Ecto neural progenitor cell (in vitro differentiated cells): Measurements from ENCODE around the gene DCLK1.

Source experiments
- DNase-seq: peaks from one replicate; pipeline ENCODE4 v3.0.0-alpha.2; 2018; ENCODE audit warnings: low spot score

Gene DCLK1

DNA sequence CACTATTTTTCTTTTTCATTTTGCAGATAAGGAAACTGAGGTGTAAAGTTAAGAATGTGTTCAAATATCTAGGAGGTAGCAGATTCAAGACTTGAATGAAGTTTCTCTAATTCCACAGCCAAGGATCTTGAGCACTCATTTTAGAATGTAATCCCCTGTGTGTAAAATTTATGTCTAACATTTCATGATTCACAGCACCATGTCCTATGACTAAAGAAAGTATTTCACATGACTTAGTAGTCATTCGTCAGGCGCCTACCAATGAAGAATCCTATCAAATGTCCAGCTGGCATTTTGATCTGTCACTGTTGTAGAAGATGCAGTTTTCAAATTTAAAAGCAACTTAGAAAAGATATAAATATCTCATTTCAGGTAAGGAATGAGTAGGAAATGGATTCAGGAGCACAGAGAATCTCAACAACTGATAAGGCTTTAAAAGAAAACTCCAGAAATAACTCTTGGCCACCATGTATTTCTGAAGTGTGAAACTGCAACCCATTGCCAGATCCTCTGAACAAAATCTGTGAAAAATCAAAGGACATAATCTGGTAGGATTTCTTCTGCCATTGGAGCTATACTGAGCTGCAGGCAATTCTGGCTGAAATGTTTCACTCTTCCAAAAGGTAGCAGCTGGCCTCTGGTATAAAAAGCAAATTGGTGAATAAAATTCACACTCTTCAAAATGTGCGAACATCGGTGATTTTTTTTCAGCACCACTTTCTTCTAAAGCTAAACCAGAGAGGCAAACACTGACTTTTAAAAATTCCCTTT, 92.2 kb downstream of the DCLK1 start:
- DNase-seq: no peak

DNA sequence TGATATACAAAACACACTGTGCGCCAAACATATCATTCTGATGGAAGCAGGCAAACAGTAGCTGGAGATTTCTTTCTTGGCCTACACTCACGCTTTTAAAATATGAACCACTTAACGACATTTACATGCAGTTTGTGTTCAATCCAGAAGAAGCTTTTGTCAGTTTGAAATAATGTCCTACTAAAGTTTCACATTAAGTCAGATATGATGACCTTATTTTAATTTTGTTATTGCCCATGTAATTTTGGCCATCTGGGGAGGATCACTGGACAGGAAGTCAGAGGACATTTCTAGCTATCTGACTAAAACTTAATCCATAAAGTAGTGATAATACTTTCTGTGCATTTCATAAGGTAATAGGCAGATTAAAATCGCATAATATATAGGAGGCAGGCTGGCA, 98.1 kb downstream of the DCLK1 start:
- DNase-seq: no peak

DNA sequence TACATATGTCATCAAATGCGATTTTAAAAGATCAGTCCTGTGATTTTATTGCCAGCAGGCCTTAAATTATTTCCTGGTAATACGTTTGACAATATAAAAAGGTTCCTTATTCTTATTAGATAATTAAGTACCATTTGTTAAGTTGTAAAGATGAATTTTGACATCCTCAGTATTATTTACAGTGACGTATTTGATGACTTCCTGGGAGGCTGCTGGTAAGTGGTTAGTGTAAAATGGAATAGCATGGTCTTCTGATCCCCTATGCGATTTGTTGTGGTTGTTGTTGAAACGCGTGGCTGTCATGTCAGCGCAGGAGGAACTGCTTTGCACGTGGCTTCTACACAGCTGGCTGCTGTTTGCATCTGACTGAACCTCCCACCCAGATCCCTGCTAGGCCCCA, 99.7 kb downstream of the DCLK1 start:
- DNase-seq: no peak

DNA sequence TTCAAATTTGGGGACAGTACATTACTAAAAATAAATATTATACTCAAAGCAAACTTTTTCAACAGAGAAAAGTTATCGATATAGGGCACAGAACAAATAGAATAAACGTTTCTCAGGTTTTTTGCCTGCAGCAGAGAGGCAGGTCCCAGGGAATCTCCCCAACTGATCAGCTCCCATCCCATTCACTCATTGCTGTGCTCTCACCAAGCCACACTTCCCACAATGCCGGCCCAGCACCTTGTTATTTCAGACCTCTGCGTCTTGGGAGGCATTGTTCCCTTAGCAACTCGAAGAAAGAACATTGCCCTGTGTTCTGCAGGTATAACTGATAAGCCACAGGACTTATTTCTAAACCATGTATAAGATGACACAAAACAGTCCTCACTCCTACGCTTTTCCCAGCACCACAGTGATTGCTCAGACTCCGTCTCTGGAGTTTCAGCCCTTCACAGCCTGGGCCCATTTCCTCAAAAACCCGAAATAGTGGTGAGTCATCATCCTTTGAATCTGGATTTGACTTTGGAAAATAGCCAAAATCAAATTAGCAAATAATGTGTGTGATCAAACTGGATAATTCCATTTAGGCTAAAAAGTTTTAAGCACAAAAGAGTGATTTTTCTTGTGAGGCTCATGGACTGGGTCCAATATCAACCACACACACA, 100.4 kb downstream of the DCLK1 start:
- no peak for DNase-seq

DNA sequence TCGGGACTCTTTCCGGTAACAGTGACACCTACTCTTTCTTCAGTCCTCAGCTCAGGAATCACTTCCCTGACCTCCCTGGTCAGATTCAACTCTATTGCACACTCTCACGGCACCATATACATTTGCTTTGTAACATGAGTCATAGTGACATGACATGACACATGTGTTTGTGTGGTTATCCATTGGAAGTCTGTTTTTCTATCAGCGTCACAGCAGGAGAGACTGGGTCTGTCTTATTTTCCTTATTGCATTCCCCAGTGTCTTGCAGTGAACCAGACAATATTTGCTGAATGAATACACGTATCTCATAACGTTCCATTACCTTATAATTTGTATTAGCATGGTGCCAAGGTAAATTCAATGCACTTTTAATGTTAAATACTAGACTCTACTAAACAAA, 102.0 kb downstream of the DCLK1 start:
- no peak for DNase-seq

DNA sequence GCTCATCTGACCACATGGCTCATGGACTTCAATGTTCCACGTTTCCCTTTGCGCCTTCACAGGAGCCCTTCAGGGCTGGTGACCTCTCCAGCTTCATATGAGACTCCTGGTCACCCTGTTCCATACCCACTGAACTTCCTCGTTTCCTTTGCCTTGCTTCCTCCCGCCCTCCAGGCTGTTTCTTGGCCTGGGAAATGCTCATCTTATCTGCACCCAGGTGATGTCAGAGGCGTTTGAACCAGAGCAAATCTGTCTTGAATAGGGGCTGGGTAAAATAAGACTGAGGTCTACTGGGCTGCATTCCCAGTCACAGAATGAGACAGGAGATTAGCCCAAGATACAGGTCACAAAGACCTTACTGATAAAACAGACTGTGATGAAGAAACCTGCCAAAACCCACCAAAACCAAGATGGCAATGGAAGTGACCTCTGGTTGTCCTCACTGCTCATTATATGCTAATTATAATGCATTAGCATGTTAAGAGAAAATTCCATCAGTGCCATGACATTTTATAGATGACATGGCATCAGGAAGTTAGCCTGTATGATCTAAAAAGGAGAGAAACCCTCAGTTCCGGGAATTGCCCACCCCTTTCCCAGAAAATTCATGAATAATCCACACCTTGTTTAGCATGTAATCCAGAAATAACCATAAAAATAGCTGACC, 102.7 kb downstream of the DCLK1 start:
- no peak for DNase-seq

DNA sequence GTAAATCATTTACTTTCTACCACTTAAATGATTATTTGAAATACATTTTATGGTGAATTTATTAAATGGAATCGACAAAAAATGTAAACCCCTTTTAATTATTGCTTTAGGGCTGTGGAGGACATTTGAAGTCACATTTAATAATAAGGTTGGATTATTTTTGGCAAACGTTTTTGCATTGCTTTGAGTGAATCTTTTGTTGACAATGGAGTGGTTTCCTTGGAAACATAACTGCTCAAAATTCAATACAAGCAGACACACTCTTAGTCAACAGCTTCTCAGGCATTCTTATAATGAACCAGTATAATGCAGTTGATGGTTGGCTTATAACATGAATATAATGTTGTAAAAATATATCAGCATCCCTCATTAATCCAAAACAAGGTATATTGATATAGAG, 104.7 kb downstream of the DCLK1 start:
- DNase-seq: no peak

DNA sequence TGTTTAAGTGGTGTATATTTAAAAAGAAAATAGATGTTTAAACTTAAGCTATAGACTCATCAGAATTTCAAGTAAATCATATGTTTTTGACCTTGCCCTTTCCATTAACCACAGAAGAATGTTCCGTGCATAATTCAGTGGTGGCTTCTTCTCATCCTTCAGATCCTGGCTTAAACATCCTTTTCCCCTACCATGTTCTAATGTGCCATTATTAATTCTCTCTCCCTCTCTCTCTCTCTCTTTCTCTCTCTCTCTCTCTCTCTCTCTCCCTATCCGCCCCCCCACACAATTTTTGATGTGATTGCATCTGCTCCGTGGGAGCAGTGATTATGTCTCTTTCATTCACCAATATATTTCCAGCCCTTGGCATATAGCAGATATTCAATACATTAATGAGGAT, 116.4 kb downstream of the DCLK1 start:
- DNase-seq: no peak

DNA sequence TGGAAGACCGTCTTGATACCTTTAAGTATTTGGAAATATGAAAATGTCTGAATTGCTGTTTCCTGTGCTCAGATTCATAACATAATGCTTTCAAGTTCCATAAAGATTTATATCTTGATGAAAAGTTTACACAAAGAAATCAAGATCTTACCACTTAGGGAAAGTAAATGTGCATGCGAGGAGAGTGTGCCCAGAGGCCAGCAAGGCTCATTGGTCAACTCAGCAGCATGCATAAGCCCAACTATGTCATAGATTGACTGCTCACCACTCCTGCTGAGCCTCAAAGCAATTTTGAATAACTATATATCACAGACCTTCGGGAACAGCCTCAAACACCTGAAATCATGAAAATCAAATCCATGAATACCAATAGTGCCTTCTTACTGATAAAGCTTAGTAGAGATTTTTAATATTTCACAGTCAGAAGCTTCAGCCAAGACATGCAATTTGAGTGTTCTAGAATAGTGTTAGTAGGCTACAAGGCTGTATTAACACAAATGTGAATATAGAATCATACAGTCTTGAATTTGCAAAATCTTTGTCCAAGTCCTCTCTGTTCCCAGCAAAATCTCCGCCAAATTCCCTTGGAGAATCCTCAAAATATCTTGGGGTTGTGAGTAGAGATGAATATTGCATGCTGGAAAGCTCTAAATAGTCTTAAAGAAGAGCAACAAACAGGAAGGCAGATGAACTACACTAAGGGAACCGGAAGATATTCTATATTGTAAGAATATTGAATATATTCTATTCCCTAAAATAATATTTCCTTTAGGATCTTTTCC, 124.1 kb downstream of the DCLK1 start:
- DNase-seq: no peak

DNA sequence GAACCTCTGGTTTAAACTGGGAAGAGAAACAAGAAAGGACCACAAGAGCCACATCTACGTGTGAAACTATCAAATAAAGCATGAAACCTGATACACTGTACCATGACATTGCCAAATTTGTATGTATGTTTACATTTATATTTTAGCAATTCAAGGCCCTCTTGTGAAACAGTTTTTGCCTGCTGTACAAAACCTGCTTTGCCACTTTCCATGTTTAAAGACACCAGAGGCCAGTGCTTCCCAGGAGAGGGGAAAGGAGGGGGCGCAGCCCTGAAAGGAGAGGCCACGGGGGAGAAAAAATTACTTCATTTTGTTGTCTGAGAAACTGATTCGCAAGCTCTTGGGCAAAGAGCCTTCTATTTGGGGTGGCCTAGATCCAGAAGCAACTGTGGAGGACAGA, 124.8 kb downstream of the DCLK1 start:
- no peak for DNase-seq

DNA sequence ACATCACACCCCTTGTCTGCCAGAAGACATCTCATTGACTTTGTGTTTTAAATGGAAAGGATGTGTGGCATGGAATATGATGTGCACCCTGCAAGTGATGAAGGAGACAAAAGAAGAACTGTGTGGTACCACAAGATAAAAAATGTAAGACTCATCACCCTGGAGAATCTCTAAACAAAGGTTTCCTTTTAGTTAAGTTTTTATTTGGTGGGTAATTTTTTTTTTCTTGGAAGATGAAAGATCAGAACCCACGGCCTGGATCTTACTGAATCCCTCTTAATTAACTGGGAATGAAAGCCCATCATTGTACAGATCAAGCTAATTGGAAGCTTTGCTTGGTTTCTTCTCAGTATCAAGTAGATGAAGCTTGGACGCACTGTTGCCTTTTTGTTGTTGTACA, 129.6 kb downstream of the DCLK1 start:
- DNase-seq: no peak

DNA sequence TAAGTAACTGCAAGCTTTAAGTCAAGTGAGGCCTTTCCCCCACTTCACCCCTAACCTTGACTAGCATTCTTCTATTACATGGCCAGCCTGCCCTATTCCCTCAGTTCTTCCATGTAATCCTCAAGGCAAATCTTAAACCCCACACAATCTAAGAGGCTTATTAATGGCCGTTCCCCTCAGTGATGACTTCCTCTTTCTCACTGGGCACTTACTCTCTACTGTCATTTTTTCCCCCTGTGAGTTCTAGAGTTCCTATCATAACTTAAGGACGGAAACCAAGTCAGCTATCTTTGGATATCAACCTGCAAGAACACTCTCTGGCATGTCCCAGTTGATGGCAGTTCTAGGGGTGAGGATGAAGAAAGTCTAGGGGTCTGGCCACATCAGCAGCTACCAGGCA, 131.2 kb downstream of the DCLK1 start:
- no peak for DNase-seq

DNA sequence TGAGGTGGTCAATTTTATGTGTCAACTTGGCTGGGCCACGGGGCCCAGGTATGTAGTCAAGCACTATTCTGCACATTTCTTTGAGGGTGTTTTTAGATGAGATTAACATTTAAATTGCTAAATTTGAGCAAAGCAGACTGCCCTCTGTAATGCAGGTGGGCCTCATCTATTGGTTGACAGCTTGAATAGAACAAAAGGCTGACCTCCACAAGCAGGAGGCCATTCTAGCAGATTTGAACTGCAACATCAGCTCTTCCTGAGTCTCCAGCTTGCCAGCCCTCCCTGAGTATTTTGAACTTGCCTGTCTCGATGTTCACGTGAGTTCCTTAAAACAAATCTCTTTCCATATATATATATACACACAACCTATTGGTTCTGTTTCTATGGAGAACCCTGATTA, 134.8 kb downstream of the DCLK1 start:
- DNase-seq: no peak

DNA sequence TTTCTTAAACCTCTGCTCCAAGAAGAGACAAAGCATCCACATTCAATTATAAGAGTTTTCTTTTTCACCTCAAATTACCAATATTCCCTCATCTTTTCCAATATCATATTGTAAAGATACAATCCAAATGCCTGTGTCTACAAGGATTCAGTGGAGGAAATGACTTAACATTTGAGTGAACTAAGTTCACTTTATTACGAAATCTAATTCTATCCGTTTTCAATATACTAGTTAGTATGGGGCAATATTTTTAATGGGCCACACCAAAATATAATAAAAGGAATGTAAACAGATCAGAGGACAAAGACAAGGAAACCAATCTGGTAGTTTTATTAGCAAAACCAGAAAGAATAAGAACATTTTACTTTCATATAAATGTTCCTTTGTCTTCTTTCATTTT, 136.0 kb downstream of the DCLK1 start:
- no peak for DNase-seq

DNA sequence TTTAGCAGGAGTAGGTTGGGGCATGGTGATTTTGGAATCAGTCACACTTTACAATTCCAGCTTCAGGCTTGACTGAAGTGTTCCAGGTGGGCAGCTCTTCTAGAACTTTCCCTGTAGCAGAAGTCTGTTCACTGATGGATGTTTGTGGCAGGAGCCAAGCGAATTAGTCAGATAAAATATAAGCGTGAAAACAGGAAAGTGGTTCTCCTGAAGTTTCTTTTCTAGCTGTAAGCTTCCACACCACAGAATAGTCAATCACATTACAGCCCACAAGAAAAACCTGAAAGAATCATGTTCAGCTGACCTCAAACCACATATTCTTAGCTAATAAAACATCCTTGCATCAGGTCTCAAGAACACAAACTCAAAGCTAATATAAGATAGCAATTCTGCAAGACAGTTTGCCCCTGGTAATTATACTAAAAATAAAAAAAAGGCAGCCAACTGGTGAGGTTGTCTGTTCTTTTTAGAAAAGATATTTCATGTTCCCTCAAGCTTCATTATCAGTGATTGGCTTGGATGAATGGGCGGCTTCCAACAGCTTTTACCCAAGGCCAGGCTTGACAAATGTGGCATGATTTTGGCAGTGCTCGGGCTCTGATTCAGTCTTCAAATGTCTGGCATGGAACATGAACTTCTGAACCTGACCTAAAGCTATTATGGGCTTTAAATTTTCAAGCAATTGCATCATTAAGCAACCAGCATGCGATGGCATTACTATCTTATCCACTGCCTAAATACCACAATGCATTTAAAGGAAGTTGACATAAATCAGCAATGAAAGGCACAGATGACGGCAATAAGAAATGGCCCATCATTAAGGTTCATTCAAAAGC, 136.8 kb downstream of the DCLK1 start:
- DNase-seq: no peak

DNA sequence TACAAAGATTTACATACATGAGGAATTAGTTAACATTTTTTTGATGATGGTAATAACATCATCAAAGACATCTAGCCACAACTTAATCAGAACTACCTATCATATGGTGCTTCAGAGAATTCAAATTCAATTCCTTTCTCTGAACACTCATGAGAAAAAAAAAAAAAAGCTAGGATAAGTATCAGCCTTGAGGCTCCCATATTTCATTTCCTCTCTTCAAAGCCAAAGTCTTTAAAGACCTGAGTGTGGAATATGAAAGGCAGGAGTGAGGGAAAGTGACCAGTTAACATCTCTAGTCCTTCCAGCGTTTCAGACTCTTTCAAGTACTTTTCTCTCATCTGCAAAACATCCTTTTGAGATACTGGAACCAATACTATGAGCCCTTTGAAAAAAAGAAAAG, 137.5 kb downstream of the DCLK1 start:
- no peak for DNase-seq

DNA sequence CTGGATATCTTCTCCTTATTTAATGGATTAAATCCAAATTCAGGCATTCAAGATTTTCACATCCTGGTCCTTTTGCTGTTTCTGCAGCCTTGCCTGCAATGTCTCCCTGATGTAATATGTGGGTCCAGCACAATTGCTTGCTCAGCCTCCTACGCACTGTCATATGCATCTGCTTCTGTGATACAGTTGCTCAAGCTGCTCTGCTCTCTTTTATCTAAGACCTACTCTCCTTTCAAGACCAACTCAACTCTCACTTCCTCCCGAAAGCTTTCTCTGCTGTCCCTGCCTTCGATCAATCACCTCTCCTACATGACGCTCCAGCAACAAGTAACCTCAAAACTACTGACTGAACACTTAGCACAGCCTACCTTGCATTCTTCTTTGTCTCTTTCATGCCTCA, 138.2 kb downstream of the DCLK1 start:
- no peak for DNase-seq

DNA sequence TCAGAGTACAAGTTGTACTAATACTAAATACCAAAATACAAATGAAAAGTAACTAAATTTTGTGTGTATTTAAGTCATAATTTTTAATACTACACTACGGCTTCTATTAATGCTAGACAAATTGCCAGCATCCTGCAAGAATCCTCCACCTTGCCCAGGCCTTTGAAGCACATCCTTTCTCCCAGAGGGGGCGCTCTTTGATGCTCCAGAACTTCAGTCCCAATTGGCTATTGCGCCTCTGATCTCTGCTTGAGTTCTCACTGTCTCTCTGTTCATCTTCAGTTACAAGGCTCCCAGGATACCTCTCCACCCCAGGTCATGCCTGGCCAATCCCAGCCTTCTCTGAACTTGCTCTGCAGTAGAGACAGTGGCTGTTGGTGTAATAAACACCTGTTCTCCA, 141.0 kb downstream of the DCLK1 start:
- DNase-seq: no peak

DNA sequence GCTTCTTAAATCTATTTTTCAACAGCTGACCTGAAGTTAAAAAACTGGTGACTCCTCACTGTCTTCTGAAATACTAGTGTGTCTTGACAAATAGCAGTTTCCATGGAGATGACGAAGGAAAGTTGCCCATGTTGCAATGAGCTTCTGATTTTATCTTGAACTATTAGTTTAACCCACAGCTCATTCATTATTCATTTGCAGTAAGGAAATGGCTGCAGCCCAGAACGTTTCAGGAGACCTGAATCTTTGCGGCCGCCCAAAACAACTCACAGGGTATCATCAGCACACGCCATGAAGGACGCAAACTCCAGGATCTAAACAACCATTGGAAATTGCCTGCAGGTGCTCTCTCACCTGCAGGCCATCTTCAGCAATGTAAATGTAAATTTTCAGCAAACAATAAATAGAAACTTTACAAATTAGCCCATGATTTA, 142.5 kb downstream of the DCLK1 start:
- DNase-seq: no peak

DNA sequence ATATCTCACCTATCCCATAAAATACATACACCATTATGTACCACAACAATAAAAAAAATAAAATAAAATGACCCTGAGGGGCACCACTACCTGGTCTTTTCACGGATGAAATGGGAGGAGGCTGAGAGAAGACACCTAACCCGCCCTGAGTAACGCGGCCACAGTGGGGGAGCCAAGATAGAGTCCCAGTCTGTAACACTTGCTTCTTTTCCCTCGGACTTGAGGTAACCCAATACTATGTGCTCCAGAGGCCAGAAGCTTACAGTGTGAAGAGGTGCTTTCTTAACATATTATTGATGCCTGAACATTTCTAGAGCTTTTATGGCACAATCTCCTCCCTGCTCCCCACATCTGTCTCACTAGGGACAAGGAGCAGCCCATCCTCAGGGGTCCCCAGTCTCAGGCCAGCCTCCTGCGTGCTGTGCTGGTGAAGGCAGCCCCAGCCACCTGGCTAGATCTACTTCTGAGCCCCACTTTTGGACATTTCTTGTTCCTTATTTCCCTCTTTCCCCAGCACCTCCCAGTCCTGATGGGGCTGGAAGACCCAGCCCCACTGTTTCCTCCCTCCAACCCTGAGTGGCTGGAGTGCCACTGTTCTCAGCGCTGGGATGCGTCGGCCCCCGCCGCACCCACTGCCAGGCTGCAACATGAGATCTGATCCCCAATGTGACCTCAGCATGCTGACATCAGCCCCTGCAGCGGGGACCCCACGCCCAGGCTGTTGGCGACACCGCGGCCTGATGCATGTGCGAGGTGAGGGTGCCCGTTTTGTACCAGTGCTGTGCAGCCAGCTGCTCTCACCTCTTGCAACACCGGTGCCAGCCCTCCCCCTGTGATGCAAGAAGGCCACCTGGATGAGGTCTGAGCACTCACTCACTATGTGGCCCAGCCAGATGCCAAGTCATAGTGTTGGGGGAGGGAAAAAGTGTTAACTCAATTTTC, 143.3 kb downstream of the DCLK1 start:
- no peak for DNase-seq
